22Rv1 (cell line): Measurements from ENCODE around the gene LRPPRC.

ENCODE experiments used
- CTCF ChIP-seq: fragments of 450-650 bp; IDR thresholded peaks from 2 replicates; pipeline ENCODE4 v1.5.1; 2017; ENCODE audit warnings: mild to moderate bottlenecking
- ZFX ChIP-seq: fragments of 450-650 bp; IDR thresholded peaks from 2 replicates; pipeline ENCODE4 v1.6.1; 2017; ENCODE audit warnings: antibody characterized with exemption, borderline replicate concordance

DNA sequence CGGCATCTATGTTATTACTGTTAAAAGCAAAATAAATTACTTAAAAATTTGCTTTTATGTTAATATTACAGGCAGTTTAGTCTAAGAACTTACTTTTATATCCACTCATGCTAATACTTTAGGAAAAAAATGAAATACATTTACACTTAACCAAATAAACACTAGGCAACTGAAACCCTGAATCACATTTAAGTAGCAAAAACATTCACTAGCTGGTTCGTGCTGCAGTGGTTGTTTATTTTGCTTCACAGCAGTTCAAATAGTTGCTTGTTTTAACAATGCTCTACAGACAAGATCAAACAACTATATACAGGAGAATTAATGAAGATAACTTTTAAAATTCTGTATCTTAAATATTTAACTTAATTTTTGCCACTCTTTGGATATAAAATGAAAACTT lies 96.2 kb downstream of the LRPPRC start:
- TF ChIP-seq ZFX, result no peak
- no peak for TF ChIP-seq CTCF
